Stimulated activated CD8-positive, alpha-beta memory T cell treated with anti-CD3 and anti-CD28 coated beads, Interleukin-2, amount 100 ng/mL, for 48 hours (primary cell): ENCODE data around the gene PDE7B.
A peak's percentile ranks its signal among the peaks of the same experiment; 100 is the strongest.

Experiments used
- DNase-seq, 2 donors: peaks; one replicate each; pipeline ENCODE4 v3.0.0-alpha.2; 2020; ENCODE audit warnings: low read depth in 2 of 2

PDE7B gene

GRCh38 chr6:135888818-135889217, 37.3 kb downstream of the PDE7B start:
- no peak for DNase-seq

GRCh38 chr6:135890876-135891275, 39.4 kb downstream of the PDE7B start:
- DNase-seq = no peak

DNA sequence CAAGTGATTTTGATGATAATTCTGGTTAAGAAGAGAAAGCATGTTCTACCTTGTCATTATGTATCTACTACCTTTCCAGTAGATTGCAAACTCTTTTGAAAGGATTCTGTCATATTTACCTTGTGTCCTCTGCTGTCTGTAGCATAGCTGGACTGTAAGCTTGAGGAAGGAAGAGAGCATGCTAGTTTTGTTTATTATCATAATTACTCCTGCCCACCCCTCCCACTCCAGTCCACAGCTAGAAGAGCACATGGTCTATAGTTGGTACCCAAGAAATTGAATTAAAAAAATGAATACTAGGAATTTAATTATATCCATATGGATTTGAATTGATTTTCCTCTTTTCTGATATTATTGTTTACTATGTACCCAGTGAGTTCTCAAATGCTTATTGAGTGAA, 40.2 kb downstream of the PDE7B start:
- no peak for DNase-seq

DNA sequence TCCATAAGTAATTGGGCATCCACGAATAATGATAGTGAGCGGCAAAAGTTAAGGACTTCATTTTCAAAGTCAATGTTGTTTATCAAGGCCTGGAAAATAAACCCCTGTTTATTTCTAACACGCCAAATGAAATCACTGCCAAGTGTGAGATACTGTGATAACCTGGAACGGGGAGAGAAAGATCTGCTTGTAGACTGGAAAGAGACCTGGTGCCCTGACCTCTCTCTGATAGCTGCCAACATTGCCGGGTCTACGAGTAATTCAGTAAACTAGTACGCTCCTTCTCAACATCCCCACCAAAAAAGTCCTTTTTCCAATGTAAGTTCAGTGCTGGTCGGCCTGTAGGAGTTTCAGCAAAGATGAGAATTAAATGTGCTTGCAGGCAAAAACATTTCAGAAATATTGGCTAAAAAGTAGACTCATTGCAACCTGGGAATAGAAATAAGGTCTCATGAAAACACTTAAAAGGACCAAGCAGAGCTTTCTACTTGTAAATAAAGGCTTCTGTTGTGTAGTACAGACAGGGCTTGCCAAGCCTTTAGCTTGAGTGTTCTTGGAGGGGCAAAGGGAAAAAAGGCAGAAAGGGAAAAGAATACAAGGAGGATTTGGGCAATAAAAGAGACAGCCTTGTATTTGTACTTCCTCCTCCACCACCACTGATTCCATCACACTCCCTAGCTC, 43.9 kb downstream of the PDE7B start:
- no peak for DNase-seq

- DNase-seq = no peak
Measured at GRCh38 chr6:135897087-135897486, 45.6 kb downstream of the PDE7B start.

GRCh38 chr6:135901774-135902524, 50.4 kb downstream of the PDE7B start:
- DNase-seq = no peak

- no peak for DNase-seq
Measured at GRCh38 chr6:135902756-135903331, 51.3 kb downstream of the PDE7B start.

GRCh38 chr6:135904666-135905065, 53.2 kb downstream of the PDE7B start:
- no peak for DNase-seq

- no peak for DNase-seq
Measured at GRCh38 chr6:135905604-135906300, 54.3 kb downstream of the PDE7B start.

- no peak for DNase-seq
Measured at GRCh38 chr6:135906542-135906941, 55.0 kb downstream of the PDE7B start.

DNA sequence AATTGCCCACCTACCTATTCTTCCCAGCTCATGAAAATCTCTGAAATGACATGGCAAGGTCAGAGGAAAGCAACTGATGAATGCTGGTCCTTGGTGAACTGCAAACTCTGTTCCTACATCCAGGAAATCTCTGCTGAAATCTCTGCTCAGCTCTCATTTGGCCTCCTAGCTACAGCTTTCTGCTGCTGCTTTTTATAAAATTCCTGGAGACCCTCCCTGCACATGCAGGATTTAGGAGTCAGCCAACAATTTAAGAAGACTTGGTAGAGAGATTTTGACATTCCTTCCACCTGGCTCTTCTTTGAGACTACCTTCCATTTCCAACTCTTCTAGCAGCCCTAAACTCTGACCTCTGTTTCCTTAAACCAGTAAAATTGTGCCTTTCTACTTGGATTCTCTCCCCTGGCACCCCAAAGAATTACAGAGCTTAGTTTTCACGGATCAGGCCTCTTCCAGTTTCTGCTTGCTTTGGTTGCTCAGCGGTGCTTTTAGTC, 55.5 kb downstream of the PDE7B start:
- DNase-seq = no peak

GRCh38 chr6:135909737-135910387, 58.4 kb downstream of the PDE7B start:
- DNase-seq = peak; percentile 5 to 11

GRCh38 chr6:135910790-135911618, 59.5 kb downstream of the PDE7B start:
- no peak for DNase-seq

- DNase-seq = no peak
Measured at GRCh38 chr6:135913785-135914184, 62.3 kb downstream of the PDE7B start.

- no peak for DNase-seq
Measured at GRCh38 chr6:135919026-135919425, 67.5 kb downstream of the PDE7B start.

- no peak for DNase-seq
Measured at GRCh38 chr6:135920689-135921088, 69.2 kb downstream of the PDE7B start.

GRCh38 chr6:135921188-135921587, 69.7 kb downstream of the PDE7B start:
- no peak for DNase-seq

DNA sequence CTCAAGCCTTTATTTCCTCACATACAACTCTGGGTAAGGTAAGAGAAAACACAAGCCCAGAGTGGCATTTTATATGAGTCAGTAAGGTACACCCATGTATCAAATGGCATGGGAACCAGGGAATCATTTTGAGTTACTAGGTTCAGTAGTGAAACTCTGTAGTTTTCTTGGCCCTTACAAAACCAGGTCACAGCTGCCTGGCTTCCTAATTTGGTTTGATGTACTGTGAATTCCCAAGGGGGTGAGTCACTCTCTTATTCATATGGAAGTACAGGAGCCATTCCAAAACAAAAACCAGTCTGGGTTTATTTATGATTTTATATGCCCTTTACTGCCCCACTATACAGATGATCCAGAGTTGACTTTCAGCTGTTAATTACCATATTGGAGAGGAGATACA, 70.7 kb downstream of the PDE7B start:
- DNase-seq = no peak

GRCh38 chr6:135922746-135923145, 71.2 kb downstream of the PDE7B start:
- no peak for DNase-seq

DNA sequence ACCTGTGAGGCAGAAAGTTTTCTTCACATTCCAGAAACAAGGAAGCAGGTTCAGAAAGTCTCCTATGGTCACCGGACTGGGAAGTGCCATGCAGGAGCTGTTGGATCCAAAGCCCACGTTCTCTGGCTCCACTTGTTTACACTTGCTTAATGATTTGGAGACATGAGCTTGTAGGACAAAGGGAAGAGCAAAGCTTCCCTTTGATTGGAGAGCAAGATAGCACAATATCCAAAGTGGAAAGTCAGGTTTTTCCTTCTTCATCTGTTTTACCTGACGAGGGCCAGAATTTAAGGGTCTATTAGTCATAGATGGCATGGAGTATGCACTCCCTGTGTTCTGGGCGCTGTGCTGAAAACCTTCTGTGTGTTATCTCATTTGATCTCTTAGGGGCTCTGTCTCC, 81.2 kb downstream of the PDE7B start:
- no peak for DNase-seq
